ENCODE measurements around the gene BDKRB1. TPM values are rescaled to one million over a fixed set of nuclear protein-coding genes. Genes with fewer than 3 reads are reported as not detected.

BDKRB1 gene
- total RNA-seq: not detected in 2 replicates

GRCh38 chr14:96255501-96256366, at the start of gene BDKRB1:
BDKRB1 (plus strand) TSS chr14:96256210; CDS start chr14:96263683, 7,473 bp downstream.
- ATAC-seq (ENCODE audit: low read depth) (no peak), DNase-seq (no peak)
- H3K36me3 Mint-ChIP-seq (ENCODE audit: low read depth): no peaks in the 10 kb centered on the region
- H3K27me3 Mint-ChIP-seq: peaks cover 24% of the 10 kb centered on the region
- TF ChIP-seq, protein P1, sequence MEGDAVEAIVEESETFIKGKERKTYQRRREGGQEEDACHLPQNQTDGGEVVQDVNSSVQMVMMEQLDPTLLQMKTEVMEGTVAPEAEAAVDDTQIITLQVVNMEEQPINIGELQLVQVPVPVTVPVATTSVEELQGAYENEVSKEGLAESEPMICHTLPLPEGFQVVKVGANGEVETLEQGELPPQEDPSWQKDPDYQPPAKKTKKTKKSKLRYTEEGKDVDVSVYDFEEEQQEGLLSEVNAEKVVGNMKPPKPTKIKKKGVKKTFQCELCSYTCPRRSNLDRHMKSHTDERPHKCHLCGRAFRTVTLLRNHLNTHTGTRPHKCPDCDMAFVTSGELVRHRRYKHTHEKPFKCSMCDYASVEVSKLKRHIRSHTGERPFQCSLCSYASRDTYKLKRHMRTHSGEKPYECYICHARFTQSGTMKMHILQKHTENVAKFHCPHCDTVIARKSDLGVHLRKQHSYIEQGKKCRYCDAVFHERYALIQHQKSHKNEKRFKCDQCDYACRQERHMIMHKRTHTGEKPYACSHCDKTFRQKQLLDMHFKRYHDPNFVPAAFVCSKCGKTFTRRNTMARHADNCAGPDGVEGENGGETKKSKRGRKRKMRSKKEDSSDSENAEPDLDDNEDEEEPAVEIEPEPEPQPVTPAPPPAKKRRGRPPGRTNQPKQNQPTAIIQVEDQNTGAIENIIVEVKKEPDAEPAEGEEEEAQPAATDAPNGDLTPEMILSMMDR (IDR thresholded peaks at IDR 0.05): no peak
- no peak within 1 kb of the TSS for H3K27ac Mint-ChIP-seq
- no peaks in the 10 kb centered on the region for H3K4me1 Mint-ChIP-seq
- ChIA-PET POLR2A (no interaction called here), CTCF (no interaction called here)
- H3K9me3 Mint-ChIP-seq: no peaks in the 10 kb centered on the region
- no peak within 1 kb of the TSS for H3K4me3 Mint-ChIP-seq
- intact Hi-C loops (cut with micrococcal nuclease): no loop called here

- no peak overlapping the region for H3K4me3 Mint-ChIP-seq
- peaks cover 38% of the 10 kb centered on the region for H3K27me3 Mint-ChIP-seq
- CTCF ChIA-PET: no interaction called here
- no peak overlapping the region for H3K27ac Mint-ChIP-seq
- TF ChIP-seq, protein P1 (IDR thresholded peaks at IDR 0.05): no peak
- peaks cover 6% of the 10 kb centered on the region for H3K4me1 Mint-ChIP-seq
- POLR2A ChIA-PET: no interaction called here
- H3K9me3 Mint-ChIP-seq: no peaks in the 10 kb centered on the region
- intact Hi-C loops (cut with micrococcal nuclease): no loop called here
- ATAC-seq (ENCODE audit: low read depth) (no peak), DNase-seq (no peak)
- H3K36me3 Mint-ChIP-seq (ENCODE audit: low read depth): no peaks in the 10 kb centered on the region
These were observed 49.5 kb upstream of the BDKRB1 start for GRCh38 chr14:96206461-96206860.

DNA sequence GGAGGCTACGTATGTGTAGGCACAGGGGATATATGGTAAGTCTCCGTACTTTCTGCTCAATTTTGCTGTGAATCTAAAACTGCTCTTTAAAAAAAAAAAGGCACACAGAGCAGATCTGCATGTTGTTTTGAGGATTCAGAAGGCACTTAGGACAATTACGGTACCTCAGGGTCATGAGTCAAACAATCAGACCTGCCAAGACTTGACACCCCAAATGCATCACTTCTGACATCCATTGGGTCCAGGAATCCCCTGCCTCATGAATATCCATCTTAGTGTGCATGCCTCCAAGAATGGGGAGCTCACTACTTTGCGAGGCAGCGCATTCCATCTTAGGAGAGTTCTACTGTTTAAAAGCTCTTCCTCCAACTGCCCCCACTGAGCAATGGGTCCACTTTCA, 48.3 kb upstream of the BDKRB1 start:
- Mint-ChIP-seq H3K4me3 (no peak overlapping the region), H3K27me3 (peaks cover 30% of the 10 kb centered on the region), H3K9me3 (peaks cover 3% of the 10 kb centered on the region), H3K36me3 (ENCODE audit: low read depth) (no peaks in the 10 kb centered on the region), H3K27ac (no peak overlapping the region), H3K4me1 (peaks cover 6% of the 10 kb centered on the region)
- intact Hi-C loops (cut with micrococcal nuclease): no loop called here
- no peak for DNase-seq
- no peak for ATAC-seq (ENCODE audit: low read depth)
- TF ChIP-seq, protein P1 (IDR thresholded peaks at IDR 0.05): no peak
- ChIA-PET CTCF (no interaction called here), POLR2A (no interaction called here)

DNA sequence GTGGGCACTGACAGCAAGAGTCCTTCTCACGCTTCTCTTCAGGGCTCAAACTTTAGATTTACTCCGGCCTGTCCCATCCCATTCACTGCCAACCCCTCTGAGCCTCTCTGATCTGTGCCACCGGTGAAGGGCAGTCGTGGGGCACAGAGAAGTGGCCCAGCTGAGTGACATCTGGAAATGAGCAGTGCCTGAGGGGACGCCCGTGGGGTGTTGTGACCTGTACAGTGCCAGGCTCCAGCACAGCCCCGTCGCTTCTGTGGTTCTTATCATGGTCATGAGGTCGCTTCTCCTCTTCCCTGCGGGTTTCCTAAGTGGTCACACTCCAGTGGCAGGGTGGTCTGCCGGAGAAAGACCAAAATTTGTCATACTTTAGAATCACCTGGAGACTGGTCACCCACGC, 47.3 kb upstream of the BDKRB1 start:
- ChIA-PET CTCF (no interaction called here), POLR2A (no interaction called here)
- Mint-ChIP-seq H3K27me3 (peaks cover 21% of the 10 kb centered on the region), H3K36me3 (ENCODE audit: low read depth) (no peaks in the 10 kb centered on the region), H3K4me3 (no peak overlapping the region), H3K4me1 (peaks cover 6% of the 10 kb centered on the region), H3K27ac (no peak overlapping the region), H3K9me3 (peaks cover 6% of the 10 kb centered on the region)
- ATAC-seq (ENCODE audit: low read depth) (no peak), DNase-seq (no peak)
- TF ChIP-seq, protein P1 (IDR thresholded peaks at IDR 0.05): no peak
- intact Hi-C loops (cut with micrococcal nuclease): no loop called here

- Mint-ChIP-seq H3K27ac (no peak overlapping the region), H3K36me3 (ENCODE audit: low read depth) (no peaks in the 10 kb centered on the region), H3K9me3 (peaks cover 6% of the 10 kb centered on the region), H3K4me1 (no peaks in the 10 kb centered on the region), H3K27me3 (peaks cover 9% of the 10 kb centered on the region), H3K4me3 (no peak overlapping the region)
- intact Hi-C loops (cut with micrococcal nuclease): no loop called here
- TF ChIP-seq, protein P1 (IDR thresholded peaks at IDR 0.05): no peak
- no peak for DNase-seq
- ChIA-PET CTCF (no interaction called here), POLR2A (no interaction called here)
- ATAC-seq (ENCODE audit: low read depth): no peak
These were observed 43.9 kb upstream of the BDKRB1 start for GRCh38 chr14:96212140-96212539.
